ENCODE data around the gene GABBR2. TPM values are rescaled to one million over a fixed set of nuclear protein-coding genes. Genes with fewer than 3 reads are reported as not detected.

GABBR2 gene
- total RNA-seq, 4 donors from 2014 or later = 2.4 to 13.6 (median 10.0) TPM

DNA sequence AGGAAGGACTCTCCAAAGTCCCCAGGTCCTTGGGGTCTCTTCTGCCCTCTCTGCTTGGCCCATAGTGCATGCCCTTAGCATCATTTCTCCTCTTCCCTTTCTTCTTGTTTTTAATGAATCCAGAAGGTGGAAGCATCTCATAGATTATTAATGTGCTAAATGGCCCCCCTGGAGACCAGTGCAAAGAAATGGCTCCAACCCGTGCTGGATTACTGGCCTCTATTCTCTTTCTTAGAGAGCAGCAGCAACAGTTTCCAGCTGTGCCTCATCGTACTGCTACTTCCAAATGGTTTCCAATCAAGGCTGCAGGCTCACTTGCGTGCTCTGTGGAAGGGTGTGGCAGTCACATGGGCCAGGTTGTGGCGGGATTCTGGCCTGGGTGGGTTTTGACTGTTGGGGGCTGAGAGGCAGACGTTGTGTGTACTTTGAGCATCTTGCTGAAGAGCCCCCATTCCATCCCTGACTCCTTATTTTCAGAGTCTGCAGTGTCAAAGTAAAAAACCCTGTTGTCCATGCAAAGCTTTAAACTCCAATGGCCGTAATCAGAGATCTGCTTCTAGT lies 139.7 kb downstream of the GABBR2 start:
- intact Hi-C loops (cut with DNase I) = loop anchor here (10.0 kb wide), 1 partner anchor 254 kb away; no protein-coding TSS in a partner anchor
- TF ChIP-seq, protein P1, sequence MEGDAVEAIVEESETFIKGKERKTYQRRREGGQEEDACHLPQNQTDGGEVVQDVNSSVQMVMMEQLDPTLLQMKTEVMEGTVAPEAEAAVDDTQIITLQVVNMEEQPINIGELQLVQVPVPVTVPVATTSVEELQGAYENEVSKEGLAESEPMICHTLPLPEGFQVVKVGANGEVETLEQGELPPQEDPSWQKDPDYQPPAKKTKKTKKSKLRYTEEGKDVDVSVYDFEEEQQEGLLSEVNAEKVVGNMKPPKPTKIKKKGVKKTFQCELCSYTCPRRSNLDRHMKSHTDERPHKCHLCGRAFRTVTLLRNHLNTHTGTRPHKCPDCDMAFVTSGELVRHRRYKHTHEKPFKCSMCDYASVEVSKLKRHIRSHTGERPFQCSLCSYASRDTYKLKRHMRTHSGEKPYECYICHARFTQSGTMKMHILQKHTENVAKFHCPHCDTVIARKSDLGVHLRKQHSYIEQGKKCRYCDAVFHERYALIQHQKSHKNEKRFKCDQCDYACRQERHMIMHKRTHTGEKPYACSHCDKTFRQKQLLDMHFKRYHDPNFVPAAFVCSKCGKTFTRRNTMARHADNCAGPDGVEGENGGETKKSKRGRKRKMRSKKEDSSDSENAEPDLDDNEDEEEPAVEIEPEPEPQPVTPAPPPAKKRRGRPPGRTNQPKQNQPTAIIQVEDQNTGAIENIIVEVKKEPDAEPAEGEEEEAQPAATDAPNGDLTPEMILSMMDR (IDR thresholded peaks at IDR 0.05) = no peak
- no peak for TF ChIP-seq POLR2A (IDR thresholded peaks at IDR 0.05)
- no peak overlapping the region for H3K27ac ChIP-seq

DNA sequence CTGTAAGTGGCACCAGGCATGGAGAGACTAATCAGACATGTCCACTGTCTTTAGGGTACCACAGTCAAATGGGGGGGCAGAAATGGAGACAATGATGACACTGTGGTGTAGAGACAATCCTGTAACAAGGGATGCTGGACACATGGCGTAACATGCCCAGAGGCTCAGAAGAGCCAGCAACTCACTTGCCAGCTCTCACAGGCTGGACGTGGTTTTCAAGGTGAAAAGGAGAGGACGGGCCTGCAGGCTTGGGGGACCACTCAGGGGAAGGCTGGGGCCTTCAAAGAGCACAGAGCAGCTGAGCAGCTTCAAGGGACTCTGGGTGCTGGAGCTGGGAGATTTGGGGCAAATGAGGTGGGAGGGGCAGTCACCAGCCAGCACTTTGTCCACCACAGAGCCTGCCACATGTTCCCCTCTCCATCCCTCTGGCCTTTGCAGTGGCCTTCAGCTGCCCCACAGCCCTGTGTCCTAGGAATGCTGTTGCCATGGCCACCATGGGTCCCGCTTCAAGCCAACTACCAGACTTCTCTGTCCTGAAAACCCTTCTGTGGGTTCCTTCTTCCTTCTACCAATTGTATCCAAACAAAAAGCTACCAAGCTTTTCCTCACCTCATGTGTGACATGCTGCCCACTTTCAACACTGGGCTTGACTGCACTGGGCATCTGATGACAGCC lies 140.4 kb downstream of the GABBR2 start:
- WGBS, 2 donors = 82 to 89% methylated on average over 4 of the region's 4 CpGs
- no peak overlapping the region for H3K4me3 ChIP-seq (replicated peaks in 1 of 3)
- H3K36me3 ChIP-seq = no peaks in the 10 kb centered on the region
- intact Hi-C loops (cut with DNase I) = loop anchor here (10.0 kb wide), 1 partner anchor 254 kb away; no protein-coding TSS in a partner anchor
- H3K9me3 ChIP-seq = no peaks in the 10 kb centered on the region
- DNase-seq = no peak
- TF ChIP-seq, protein P1 (IDR thresholded peaks at IDR 0.05) = no peak
- no peak for TF ChIP-seq POLR2A (IDR thresholded peaks at IDR 0.05)
- H3K27me3 ChIP-seq = no peaks in the 10 kb centered on the region
- no peak overlapping the region for H3K27ac ChIP-seq
- peaks cover 0 to 6% of the 10 kb centered on the region in 2 donors for H3K4me1 ChIP-seq

More for the DNA sequence above, 139.7 kb downstream of the GABBR2 start:
- no peak for DNase-seq
- H3K4me1 ChIP-seq = peaks cover 0 to 6% of the 10 kb centered on the region in 2 donors
- 71 to 77% methylated on average over 6 of the region's 6 CpGs for WGBS, 2 donors
- H3K36me3 ChIP-seq = no peaks in the 10 kb centered on the region
- no peak overlapping the region for H3K4me3 ChIP-seq (replicated peaks in 1 of 3)
- no peaks in the 10 kb centered on the region for H3K9me3 ChIP-seq
- no peaks in the 10 kb centered on the region for H3K27me3 ChIP-seq

DNA sequence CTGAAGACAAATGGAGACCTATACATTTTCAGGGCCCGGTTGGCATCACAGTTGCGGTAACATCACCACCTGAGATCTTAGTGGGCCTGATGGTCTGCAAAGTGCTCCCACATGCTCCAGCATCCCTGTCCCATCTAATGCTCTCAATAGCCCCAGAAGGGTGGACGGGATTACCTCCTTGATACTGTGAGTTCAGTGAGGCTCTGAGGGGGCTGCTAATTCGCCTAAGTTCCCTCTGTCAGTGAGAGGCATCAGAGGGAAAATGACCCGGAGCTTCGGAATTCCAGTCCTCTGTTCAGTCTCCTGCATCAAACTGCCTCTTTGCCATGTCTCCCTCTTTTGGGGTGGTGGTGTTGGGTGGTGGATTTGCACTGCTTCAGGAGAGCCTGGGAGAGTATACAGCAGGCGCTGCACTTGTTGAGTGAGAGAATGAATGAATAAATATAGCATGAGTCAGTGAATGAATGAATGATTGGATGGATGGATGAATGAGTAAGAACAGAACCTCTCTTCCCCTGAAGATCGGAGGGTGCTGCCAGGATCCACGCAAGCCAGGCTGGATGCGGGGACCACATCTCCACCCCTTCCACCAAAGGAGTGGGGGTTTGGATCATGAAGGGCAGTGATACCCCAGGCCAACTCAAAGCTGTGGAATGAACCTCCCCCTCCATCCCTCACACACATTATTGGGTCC lies 141.0 kb downstream of the GABBR2 start:
- H3K9me3 ChIP-seq = no peaks in the 10 kb centered on the region
- no peak for DNase-seq
- 94 to 98% methylated on average over 10 of the region's 10 CpGs for WGBS, 2 donors
- no peak overlapping the region for H3K4me3 ChIP-seq (replicated peaks in 1 of 3)
- no peaks in the 10 kb centered on the region for H3K27me3 ChIP-seq
- intact Hi-C loops (cut with DNase I) = loop anchor here (10.0 kb wide), 1 partner anchor 253 kb away; no protein-coding TSS in a partner anchor
- TF ChIP-seq, protein P1 (IDR thresholded peaks at IDR 0.05) = no peak
- no peak for TF ChIP-seq POLR2A (IDR thresholded peaks at IDR 0.05)
- peaks cover 0 to 6% of the 10 kb centered on the region in 2 donors for H3K4me1 ChIP-seq
- no peak overlapping the region for H3K27ac ChIP-seq
- no peaks in the 10 kb centered on the region for H3K36me3 ChIP-seq

DNA sequence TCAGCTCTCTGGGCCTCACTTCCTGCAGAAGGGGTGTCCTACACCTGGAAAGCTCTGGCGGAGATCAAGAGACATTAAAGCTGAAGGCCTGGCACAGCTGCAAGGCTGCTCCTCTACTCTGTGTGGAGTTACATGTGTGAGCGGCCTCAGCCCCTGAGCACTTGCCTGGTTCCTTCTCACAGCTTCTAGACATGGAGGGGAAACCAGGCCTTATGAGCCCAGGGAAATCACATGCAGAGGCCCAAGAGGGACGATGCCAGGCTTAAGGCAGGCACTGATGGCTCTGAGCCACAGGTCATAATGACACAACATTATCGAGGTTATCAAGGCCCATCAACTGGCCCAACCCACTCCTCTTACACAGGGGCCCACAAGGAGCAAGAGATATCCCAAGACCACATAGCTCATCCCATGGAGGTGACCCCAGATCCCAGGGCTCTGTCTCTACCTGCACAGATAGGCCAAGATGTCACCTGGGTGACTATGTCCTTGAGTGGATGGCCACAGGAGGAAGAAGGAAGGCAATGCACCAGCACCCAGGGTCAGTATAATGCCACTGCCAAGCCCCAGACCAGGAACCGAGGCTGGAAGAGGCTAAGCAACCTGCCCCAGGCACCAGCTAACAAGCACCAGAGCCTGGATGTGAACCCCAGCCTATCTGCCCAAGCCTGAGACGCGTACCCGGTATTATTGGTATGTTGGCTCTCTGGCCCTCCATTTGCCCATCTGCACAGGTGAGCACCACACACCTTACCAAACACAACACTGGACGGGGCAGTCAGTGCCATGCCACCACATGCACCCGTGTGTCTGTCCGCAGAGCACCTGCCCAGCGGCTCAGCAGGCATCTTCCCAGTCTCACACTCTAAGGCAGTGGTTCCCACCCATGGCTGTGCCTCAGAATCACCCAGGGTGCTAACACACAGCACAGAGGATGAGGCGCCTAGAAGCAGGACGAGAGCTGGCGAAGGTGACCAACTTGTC lies 143.3 kb downstream of the GABBR2 start:
- WGBS, 2 donors = 93 to 97% methylated on average over 12 to 15 of the region's 15 CpGs
- no peaks in the 10 kb centered on the region for H3K27me3 ChIP-seq
- no peaks in the 10 kb centered on the region for H3K9me3 ChIP-seq
- H3K27ac ChIP-seq = no peak overlapping the region
- H3K4me1 ChIP-seq = no peaks in the 10 kb centered on the region
- no peaks in the 10 kb centered on the region for H3K36me3 ChIP-seq
- TF ChIP-seq, protein P1 (IDR thresholded peaks at IDR 0.05) = no peak
- no peak for TF ChIP-seq POLR2A (IDR thresholded peaks at IDR 0.05)
- intact Hi-C loops (cut with DNase I) = loop anchor here (10.0 kb wide), 1 partner anchor 251 kb away; no protein-coding TSS in a partner anchor
- no peak for DNase-seq
- no peak overlapping the region for H3K4me3 ChIP-seq (replicated peaks in 1 of 3)
